Mammary epithelial cell (primary cell): ENCODE data around the gene MKI67.

Source experiments
- CTCF ChIP-seq, 2 donors: IDR thresholded peaks in 1 of 2; conservative IDR thresholded peaks in 1 of 2; 2 replicates each; pipeline ENCODE4 v1.5.1; 2011 to 2012; ENCODE audit warnings: inconsistent platforms in 2 of 2, low read length in 2 of 2, mild to moderate bottlenecking in 2 of 2, control low read depth in 1 of 2, low read depth in 1 of 2; ENCODE audit not compliant: insufficient read depth in 1 of 2; ENCODE audit errors: extremely low read depth in 1 of 2
- EZH2 ChIP-seq: IDR thresholded peaks from 2 replicates; pipeline ENCODE4 v1.6.1; 2012; ENCODE audit warnings: low read length, inconsistent platforms, borderline replicate concordance

GRCh38 chr10:128147064-128147463 lies 20.8 kb upstream of the MKI67 start:
- TF ChIP-seq CTCF (conservative IDR thresholded peaks at IDR 0.05 in 1 of 2, IDR thresholded peaks at IDR 0.05 in 1 of 2; ENCODE audit: extremely low read depth in 1 of 2, insufficient read depth in 1 of 2, low read depth in 1 of 2, low read length in 2 of 2) (no peak), EZH2 (no peak)
